ENCODE data around the gene MMAA. TPM values are rescaled to one million over a fixed set of nuclear protein-coding genes. Genes with fewer than 3 reads are reported as not detected.

Gene MMAA
- total RNA-seq, 1 donor from 2014 or later: 8.3 TPM

- H3K9me3 Mint-ChIP-seq: peaks cover 22% of the 10 kb centered on the region
- no peak for DNase-seq (ENCODE audit: low spot score in 2 of 2, unreplicated experiment in 2 of 2)
- H3K27me3 Mint-ChIP-seq (ENCODE audit: low read depth): no peaks in the 10 kb centered on the region
- TF ChIP-seq CTCF (IDR thresholded peaks at IDR 0.05; ENCODE audit: unreplicated experiment): no peak
- peak overlapping the region; percentile 80 for H3K27ac Mint-ChIP-seq
- peaks cover 23% of the 10 kb centered on the region for H3K4me1 Mint-ChIP-seq
- no peak overlapping the region for H3K4me3 Mint-ChIP-seq
- H3K36me3 Mint-ChIP-seq: peaks cover 3% of the 10 kb centered on the region
These were observed 60.3 kb downstream of the MMAA start for GRCh38 chr4:145679520-145679919.

- no peaks in the 10 kb centered on the region for H3K27me3 Mint-ChIP-seq (ENCODE audit: low read depth)
- no peak for DNase-seq (ENCODE audit: low spot score in 2 of 2, unreplicated experiment in 2 of 2)
These were observed 60.8 kb downstream of the MMAA start, which contains the start of gene C4orf51 for GRCh38 chr4:145679991-145680455. Gene C4orf51 (plus strand): TSS chr4:145680146. CDS start chr4:145680204, 58 bp downstream.

GRCh38 chr4:145680902-145681301 lies 61.7 kb downstream of the MMAA start:
- no peaks in the 10 kb centered on the region for H3K27me3 Mint-ChIP-seq (ENCODE audit: low read depth)
- H3K27ac Mint-ChIP-seq: no peak overlapping the region
- H3K4me3 Mint-ChIP-seq: no peak overlapping the region
- peaks cover 3% of the 10 kb centered on the region for H3K36me3 Mint-ChIP-seq
- TF ChIP-seq CTCF (IDR thresholded peaks at IDR 0.05; ENCODE audit: unreplicated experiment): no peak
- peaks cover 23% of the 10 kb centered on the region for H3K4me1 Mint-ChIP-seq
- no peak for DNase-seq (ENCODE audit: low spot score in 2 of 2, unreplicated experiment in 2 of 2)
- peaks cover 25% of the 10 kb centered on the region for H3K9me3 Mint-ChIP-seq

More at GRCh38 chr4:145679991-145680455, 60.8 kb downstream of the MMAA start, which contains the start of gene C4orf51:
- Mint-ChIP-seq H3K36me3 (peaks cover 3% of the 10 kb centered on the region), H3K27ac (peak within 1 kb of the TSS; percentile 80), H3K4me1 (peaks cover 23% of the 10 kb centered on the region), H3K9me3 (peaks cover 22% of the 10 kb centered on the region), H3K4me3 (no peak within 1 kb of the TSS)
- no peak for TF ChIP-seq CTCF (IDR thresholded peaks at IDR 0.05; ENCODE audit: unreplicated experiment)

- Mint-ChIP-seq H3K4me1 (peaks cover 23% of the 10 kb centered on the region), H3K9me3 (peaks cover 23% of the 10 kb centered on the region), H3K4me3 (no peak overlapping the region), H3K27ac (no peak overlapping the region), H3K36me3 (peaks cover 3% of the 10 kb centered on the region), H3K27me3 (ENCODE audit: low read depth) (no peaks in the 10 kb centered on the region)
- DNase-seq (ENCODE audit: low spot score in 2 of 2, unreplicated experiment in 2 of 2): no peak
- no peak for TF ChIP-seq CTCF (IDR thresholded peaks at IDR 0.05; ENCODE audit: unreplicated experiment)
These were observed 62.3 kb downstream of the MMAA start for GRCh38 chr4:145681518-145681917.

GRCh38 chr4:145681956-145682355 lies 62.8 kb downstream of the MMAA start:
- H3K4me3 Mint-ChIP-seq: no peak overlapping the region
- H3K27ac Mint-ChIP-seq: no peak overlapping the region
- H3K9me3 Mint-ChIP-seq: peaks cover 19% of the 10 kb centered on the region

More at GRCh38 chr4:145681956-145682355, 62.8 kb downstream of the MMAA start:
- H3K27me3 Mint-ChIP-seq (ENCODE audit: low read depth): no peaks in the 10 kb centered on the region
- H3K36me3 Mint-ChIP-seq: peaks cover 3% of the 10 kb centered on the region
- peaks cover 23% of the 10 kb centered on the region for H3K4me1 Mint-ChIP-seq
- DNase-seq (ENCODE audit: low spot score in 2 of 2, unreplicated experiment in 2 of 2): no peak
- no peak for TF ChIP-seq CTCF (IDR thresholded peaks at IDR 0.05; ENCODE audit: unreplicated experiment)
